ENCODE results near the gene MICU2. TPM values are rescaled to one million over a fixed set of nuclear protein-coding genes. Genes with fewer than 3 reads are reported as not detected.

The MICU2 gene
- total RNA-seq, 2 donors from 2014 or later: 25.7 to 29.2 TPM

DNA sequence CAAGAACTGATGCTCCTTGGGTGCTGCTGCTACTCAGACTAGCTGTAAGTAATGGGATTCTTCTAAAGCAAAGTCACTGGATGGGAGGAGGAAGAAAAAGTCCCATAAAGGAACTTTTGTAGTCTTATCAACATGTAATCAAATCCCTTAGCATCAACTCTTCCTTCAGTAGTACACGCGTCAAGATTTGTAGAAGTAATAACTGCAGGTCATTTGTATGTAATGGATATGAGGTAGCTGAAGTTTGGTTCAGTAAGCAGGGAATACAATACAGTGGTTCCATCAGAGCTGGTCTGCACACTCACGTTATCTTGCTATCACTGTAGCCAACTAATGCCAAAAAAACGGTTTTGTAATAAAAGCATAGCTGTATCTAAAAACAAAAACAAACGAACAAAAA lies 72.5 kb downstream of the MICU2 start:
- Mint-ChIP-seq H3K4me3 (no peak overlapping the region), H3K9me3 (no peaks in the 10 kb centered on the region), H3K36me3 (ENCODE audit: insufficient read depth in 2 of 2) (peaks cover 0 to 2% of the 10 kb centered on the region in 2 donors), H3K4me1 (ENCODE audit: low read depth) (peaks cover 8% of the 10 kb centered on the region), H3K27me3 (ENCODE audit: low read depth) (no peaks in the 10 kb centered on the region), H3K27ac (no peak overlapping the region)
- ATAC-seq (replicated peaks in 1 of 2) (no peak), DNase-seq (no peak)

DNA sequence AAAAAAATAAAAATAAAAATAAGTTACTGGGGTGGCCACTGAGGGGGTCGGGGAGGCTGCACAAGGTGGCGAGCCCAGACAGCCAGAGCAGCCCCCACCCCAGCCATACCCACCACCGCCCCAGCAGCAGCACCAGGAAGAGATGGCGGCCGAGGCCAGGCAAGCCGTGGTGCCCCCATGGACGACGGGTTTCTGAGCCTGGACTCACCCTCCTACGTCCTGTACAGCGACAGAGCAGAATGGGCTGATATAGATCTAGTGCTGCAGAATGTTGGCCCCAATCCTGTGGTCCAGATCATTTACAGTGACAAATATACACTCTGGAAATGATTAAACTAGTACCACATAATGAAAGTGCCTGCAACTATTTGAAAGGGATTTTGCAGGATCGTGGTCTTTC lies 73.3 kb downstream of the MICU2 start:
- no peak for ATAC-seq (replicated peaks in 1 of 2)
- no peaks in the 10 kb centered on the region for H3K27me3 Mint-ChIP-seq (ENCODE audit: low read depth)

DNA sequence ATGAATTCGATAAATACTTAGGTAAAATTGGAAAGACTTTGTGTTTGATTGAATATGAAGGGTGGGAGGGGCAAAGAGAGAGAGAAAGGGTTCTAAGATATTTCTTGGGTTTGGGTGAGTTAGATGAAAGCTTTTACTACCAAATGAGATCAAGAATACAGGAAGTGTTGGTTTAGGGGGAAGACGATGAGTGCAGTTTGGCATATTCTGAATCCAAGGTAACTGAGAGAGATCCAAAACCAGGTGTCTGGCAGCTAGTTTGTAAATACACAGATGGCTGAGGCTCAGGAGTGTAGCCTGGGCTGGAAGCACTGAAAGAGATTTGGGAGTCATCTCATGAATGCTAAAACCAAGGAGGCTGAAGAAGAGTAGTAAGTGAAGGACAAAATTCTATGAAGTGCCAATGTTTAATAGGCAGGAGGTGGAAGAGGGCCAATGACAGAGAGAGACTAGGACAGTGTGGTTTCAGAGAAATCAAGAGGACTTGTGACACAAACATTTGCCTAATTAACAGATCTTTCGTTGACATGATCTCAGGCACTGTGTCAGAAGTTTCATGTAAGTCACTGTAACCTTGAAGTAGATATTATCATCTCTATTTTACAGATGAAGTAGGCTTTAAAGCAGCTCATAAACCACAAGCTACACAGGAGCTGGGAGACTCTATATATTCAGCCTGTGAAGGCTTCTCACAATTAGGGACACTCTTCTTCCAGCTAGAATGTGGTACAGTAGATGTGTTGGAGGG lies 74.7 kb downstream of the MICU2 start:
- Mint-ChIP-seq H3K9me3 (no peaks in the 10 kb centered on the region), H3K36me3 (ENCODE audit: insufficient read depth in 2 of 2) (peaks cover 0 to 6% of the 10 kb centered on the region in 2 donors), H3K4me3 (no peak overlapping the region), H3K4me1 (ENCODE audit: low read depth) (peaks cover 8% of the 10 kb centered on the region), H3K27ac (no peak overlapping the region), H3K27me3 (ENCODE audit: low read depth) (no peaks in the 10 kb centered on the region)
- ATAC-seq (replicated peaks in 1 of 2) (peak; percentile 82), DNase-seq (no peak)

More for the DNA sequence above, 73.3 kb downstream of the MICU2 start:
- Mint-ChIP-seq H3K9me3 (no peaks in the 10 kb centered on the region), H3K4me3 (no peak overlapping the region), H3K36me3 (ENCODE audit: insufficient read depth in 2 of 2) (peaks cover 0 to 5% of the 10 kb centered on the region in 2 donors), H3K27ac (no peak overlapping the region), H3K4me1 (ENCODE audit: low read depth) (peaks cover 8% of the 10 kb centered on the region)
- DNase-seq: no peak

GRCh38 chr13:21528616-21529015 lies 75.4 kb downstream of the MICU2 start:
- DNase-seq (no peak), ATAC-seq (replicated peaks in 1 of 2) (no peak)
- Mint-ChIP-seq H3K27me3 (ENCODE audit: low read depth) (no peaks in the 10 kb centered on the region), H3K4me3 (no peak overlapping the region), H3K27ac (no peak overlapping the region), H3K36me3 (ENCODE audit: insufficient read depth in 2 of 2) (peaks cover 0 to 8% of the 10 kb centered on the region in 2 donors), H3K9me3 (no peaks in the 10 kb centered on the region), H3K4me1 (ENCODE audit: low read depth) (peaks cover 8% of the 10 kb centered on the region)

DNA sequence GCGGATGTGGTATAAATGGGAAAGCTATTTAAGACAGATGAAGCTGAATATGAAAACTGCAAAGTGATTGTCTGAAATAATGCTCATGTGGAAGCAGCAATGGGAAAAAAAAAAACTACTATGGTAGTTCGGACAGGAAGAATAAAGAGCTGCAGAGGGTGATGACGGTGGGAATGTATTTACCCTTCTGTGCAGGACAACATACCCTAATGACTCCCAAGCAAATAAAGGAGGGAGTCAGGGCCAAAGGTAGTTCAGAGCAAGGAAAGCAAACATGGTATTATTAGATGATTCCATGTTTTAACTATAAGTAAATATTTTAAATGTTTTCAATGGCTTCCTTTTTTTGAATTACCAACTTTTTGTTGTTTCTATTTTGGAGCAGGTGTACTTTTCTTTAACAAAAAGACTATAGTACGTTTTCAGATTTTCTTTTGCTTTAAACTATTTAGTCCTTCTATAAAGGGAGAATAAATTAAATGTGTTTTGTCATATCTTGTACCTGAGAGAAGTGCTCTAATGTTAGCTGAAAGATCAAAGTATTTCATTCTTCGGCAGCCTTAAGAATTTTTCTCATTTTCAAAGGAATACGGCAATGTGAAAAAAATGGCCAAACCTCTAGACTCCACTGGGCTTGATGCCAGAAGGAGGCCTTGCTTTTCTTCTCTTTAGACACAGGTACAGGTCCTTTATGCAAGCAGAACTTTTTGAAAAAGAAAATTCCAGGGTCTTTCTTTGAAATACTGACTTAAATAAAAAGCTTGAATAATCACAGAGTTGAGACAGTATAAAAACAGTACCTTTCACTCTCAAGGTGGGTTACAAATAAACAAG lies 77.0 kb downstream of the MICU2 start:
- Mint-ChIP-seq H3K27me3 (ENCODE audit: low read depth) (no peaks in the 10 kb centered on the region), H3K36me3 (ENCODE audit: insufficient read depth in 2 of 2) (peaks cover 0 to 8% of the 10 kb centered on the region in 2 donors), H3K9me3 (no peaks in the 10 kb centered on the region), H3K4me3 (no peak overlapping the region), H3K27ac (no peak overlapping the region), H3K4me1 (ENCODE audit: low read depth) (peaks cover 8% of the 10 kb centered on the region)
- no peak for ATAC-seq (replicated peaks in 1 of 2)
- DNase-seq: no peak

DNA sequence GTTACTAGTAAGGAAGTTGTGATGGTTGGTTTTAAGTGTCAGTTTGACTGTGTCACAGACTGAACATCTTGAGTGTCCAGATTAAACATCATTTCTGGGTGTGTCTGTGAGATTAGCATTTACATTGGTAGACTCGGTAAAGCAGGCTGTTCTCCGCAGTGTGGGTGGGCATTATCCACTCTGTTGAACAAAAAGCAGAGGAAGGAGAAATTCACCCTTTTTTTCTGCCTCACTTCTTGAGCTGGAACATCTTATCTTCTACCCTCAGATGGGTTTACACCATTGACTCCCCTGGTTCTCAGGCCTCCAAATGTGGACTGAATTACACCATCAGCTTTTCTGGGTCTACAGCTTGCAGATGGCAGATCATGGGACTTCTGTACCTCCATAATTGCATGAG lies 81.1 kb downstream of the MICU2 start:
- no peaks in the 10 kb centered on the region for H3K4me1 Mint-ChIP-seq (ENCODE audit: low read depth)
- H3K36me3 Mint-ChIP-seq (ENCODE audit: insufficient read depth in 2 of 2): peaks cover 3 to 10% of the 10 kb centered on the region in 2 donors
- H3K27me3 Mint-ChIP-seq (ENCODE audit: low read depth): no peaks in the 10 kb centered on the region
- no peak overlapping the region for H3K4me3 Mint-ChIP-seq
- DNase-seq: no peak
- no peak for ATAC-seq (replicated peaks in 1 of 2)
- no peaks in the 10 kb centered on the region for H3K9me3 Mint-ChIP-seq
- H3K27ac Mint-ChIP-seq: no peak overlapping the region

GRCh38 chr13:21522130-21522529 lies 81.8 kb downstream of the MICU2 start:
- no peaks in the 10 kb centered on the region for H3K9me3 Mint-ChIP-seq
- no peaks in the 10 kb centered on the region for H3K27me3 Mint-ChIP-seq (ENCODE audit: low read depth)
- H3K4me1 Mint-ChIP-seq (ENCODE audit: low read depth): no peaks in the 10 kb centered on the region
- no peak overlapping the region for H3K4me3 Mint-ChIP-seq
- ATAC-seq (replicated peaks in 1 of 2): no peak
- H3K27ac Mint-ChIP-seq: peak overlapping the region; percentile 51
- DNase-seq: no peak
- H3K36me3 Mint-ChIP-seq (ENCODE audit: insufficient read depth in 2 of 2): peaks cover 3 to 10% of the 10 kb centered on the region in 2 donors

GRCh38 chr13:21518617-21519144 lies 85.3 kb downstream of the MICU2 start:
- H3K9me3 Mint-ChIP-seq: no peaks in the 10 kb centered on the region
- DNase-seq: no peak
- H3K27me3 Mint-ChIP-seq (ENCODE audit: low read depth): no peaks in the 10 kb centered on the region
- H3K36me3 Mint-ChIP-seq (ENCODE audit: insufficient read depth in 2 of 2): peaks cover 2 to 3% of the 10 kb centered on the region in 2 donors
- H3K27ac Mint-ChIP-seq: no peak overlapping the region
- no peak overlapping the region for H3K4me3 Mint-ChIP-seq
- H3K4me1 Mint-ChIP-seq (ENCODE audit: low read depth): no peaks in the 10 kb centered on the region
- ATAC-seq (replicated peaks in 1 of 2): no peak

DNA sequence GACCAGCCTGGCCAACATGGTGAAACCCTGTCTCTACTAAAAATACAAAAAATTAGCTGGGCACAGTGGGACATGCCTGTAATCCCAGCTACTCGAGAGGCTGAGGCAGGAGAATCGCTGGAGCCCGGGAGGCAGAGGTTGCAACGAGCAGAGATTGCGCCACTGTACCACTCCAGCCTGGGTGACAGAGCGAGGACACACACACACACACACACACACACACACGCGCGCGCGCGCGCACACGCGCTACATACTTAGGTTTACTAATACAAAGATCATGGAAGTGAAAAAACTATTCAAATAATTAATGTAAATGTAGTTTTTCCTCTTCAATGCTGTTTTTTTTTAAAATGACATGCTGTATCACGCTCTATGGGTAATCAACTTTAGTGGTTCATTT lies 86.4 kb downstream of the MICU2 start:
- H3K27ac Mint-ChIP-seq: no peak overlapping the region

DNA sequence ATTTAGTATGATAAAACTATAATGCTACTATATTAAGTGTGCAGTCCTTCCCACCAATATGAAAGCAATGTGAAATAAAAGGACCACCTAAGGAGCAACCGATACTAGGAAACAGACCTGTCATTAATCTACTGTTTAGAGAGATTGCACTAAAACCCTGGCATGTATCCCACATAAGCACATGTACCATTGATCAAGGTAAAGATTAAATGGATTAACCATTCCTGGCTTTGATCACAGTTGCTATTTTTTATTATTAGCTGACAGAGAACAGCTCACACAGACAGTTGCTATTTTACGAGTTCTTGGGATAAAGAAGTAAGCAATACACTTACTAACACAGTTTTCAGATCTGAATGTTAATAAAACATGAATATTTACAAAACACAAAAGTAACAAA lies 87.2 kb downstream of the MICU2 start:
- no peak for DNase-seq
- H3K27ac Mint-ChIP-seq: no peak overlapping the region
- no peaks in the 10 kb centered on the region for H3K27me3 Mint-ChIP-seq (ENCODE audit: low read depth)
- H3K4me1 Mint-ChIP-seq (ENCODE audit: low read depth): no peaks in the 10 kb centered on the region
- no peaks in the 10 kb centered on the region for H3K9me3 Mint-ChIP-seq
- ATAC-seq (replicated peaks in 1 of 2): no peak
- H3K36me3 Mint-ChIP-seq (ENCODE audit: insufficient read depth in 2 of 2): peaks cover 2 to 3% of the 10 kb centered on the region in 2 donors
- H3K4me3 Mint-ChIP-seq: no peak overlapping the region

More for the DNA sequence above, 86.4 kb downstream of the MICU2 start:
- no peak for ATAC-seq (replicated peaks in 1 of 2)
- Mint-ChIP-seq H3K36me3 (ENCODE audit: insufficient read depth in 2 of 2) (peaks cover 2 to 3% of the 10 kb centered on the region in 2 donors), H3K4me1 (ENCODE audit: low read depth) (no peaks in the 10 kb centered on the region), H3K4me3 (no peak overlapping the region), H3K27me3 (ENCODE audit: low read depth) (no peaks in the 10 kb centered on the region), H3K9me3 (no peaks in the 10 kb centered on the region)
- no peak for DNase-seq

DNA sequence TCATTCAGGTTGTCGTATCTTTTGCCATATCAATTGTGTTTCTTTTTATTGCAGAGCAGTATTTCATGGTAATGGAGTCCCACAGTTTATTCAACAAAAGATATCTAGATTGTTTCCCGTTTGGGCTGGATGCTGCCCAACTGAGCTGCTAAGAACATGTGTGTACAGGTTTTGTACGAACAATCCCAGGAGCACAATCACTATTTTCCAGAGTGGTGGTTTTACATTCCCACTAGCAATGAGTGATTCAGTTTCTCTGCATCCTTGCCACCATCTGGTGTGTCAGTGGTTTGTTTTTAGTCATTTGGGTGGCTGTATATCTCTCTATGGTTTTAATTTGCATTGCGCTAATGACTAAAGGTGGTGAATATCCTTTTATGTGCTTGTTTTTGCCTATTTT lies 92.1 kb downstream of the MICU2 start:
- no peak overlapping the region for H3K4me3 Mint-ChIP-seq
- H3K27ac Mint-ChIP-seq: no peak overlapping the region
- no peaks in the 10 kb centered on the region for H3K9me3 Mint-ChIP-seq
- no peaks in the 10 kb centered on the region for H3K27me3 Mint-ChIP-seq (ENCODE audit: low read depth)
- H3K36me3 Mint-ChIP-seq (ENCODE audit: insufficient read depth in 2 of 2): peaks cover 2 to 5% of the 10 kb centered on the region in 2 donors
- DNase-seq (no peak), ATAC-seq (replicated peaks in 1 of 2) (no peak)
- no peaks in the 10 kb centered on the region for H3K4me1 Mint-ChIP-seq (ENCODE audit: low read depth)

DNA sequence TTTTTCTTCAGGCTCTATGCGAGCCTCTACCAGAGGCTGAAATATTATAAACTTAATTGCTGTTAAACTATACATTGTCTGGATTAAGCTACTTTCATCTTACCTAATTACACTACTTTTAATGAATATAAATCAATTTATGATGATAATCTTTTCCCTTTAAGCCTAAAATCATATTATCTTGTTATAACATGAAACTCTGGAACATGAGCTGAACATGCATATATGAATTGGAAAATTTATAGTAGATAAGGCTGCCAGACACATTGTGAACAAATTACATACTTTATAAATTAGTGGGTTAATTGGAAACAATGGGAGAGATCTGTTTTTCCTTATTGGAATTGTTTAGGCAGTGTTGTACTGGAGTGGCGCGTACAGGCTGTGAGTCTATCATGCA lies 99.6 kb downstream of the MICU2 start:
- H3K27ac Mint-ChIP-seq: no peak overlapping the region

GRCh38 chr13:21501686-21502085 lies 102.3 kb downstream of the MICU2 start:
- H3K27ac Mint-ChIP-seq: peak overlapping the region; percentile 14
- peaks cover 0 to 6% of the 10 kb centered on the region in 2 donors for H3K36me3 Mint-ChIP-seq (ENCODE audit: insufficient read depth in 2 of 2)
- ATAC-seq (replicated peaks in 1 of 2) (no peak), DNase-seq (no peak)
- H3K4me1 Mint-ChIP-seq (ENCODE audit: low read depth): no peaks in the 10 kb centered on the region
- H3K9me3 Mint-ChIP-seq: no peaks in the 10 kb centered on the region
- no peaks in the 10 kb centered on the region for H3K27me3 Mint-ChIP-seq (ENCODE audit: low read depth)
- H3K4me3 Mint-ChIP-seq: no peak overlapping the region

More for the DNA sequence above, 99.6 kb downstream of the MICU2 start:
- Mint-ChIP-seq H3K9me3 (no peaks in the 10 kb centered on the region), H3K4me1 (ENCODE audit: low read depth) (no peaks in the 10 kb centered on the region), H3K27me3 (ENCODE audit: low read depth) (no peaks in the 10 kb centered on the region), H3K36me3 (ENCODE audit: insufficient read depth in 2 of 2) (peaks cover 2 to 6% of the 10 kb centered on the region in 2 donors), H3K4me3 (no peak overlapping the region)
- ATAC-seq (replicated peaks in 1 of 2) (no peak), DNase-seq (no peak)

Measured in activated T-cell treated with anti-CD3 and anti-CD28 coated beads, Interleukin-2, amount 50 U/mL, for 72 hours (primary cell).